PFSK-1 (cell line): ENCODE measurements around the gene NFIA.

ENCODE experiments used
- FOXP2 ChIP-seq: optimal IDR thresholded peaks from 2 replicates; pipeline ENCODE3; 2011; ENCODE audit warnings: borderline replicate concordance, control low read depth, inconsistent platforms; ENCODE audit not compliant: insufficient read depth; ENCODE audit errors: extremely low read length, extremely low read depth
- POLR2AphosphoS5 ChIP-seq: IDR thresholded peaks from 2 replicates; pipeline ENCODE4 v1.6.1; 2012; ENCODE audit warnings: low read depth, mild to moderate bottlenecking, control low read depth, low read length, moderate library complexity
- SIN3A ChIP-seq: IDR thresholded peaks from 2 replicates; pipeline ENCODE4 v1.6.1; 2012; ENCODE audit warnings: mild to moderate bottlenecking, low read length, moderate library complexity, borderline replicate concordance; ENCODE audit not compliant: insufficient read depth
- TAF1 ChIP-seq: IDR thresholded peaks from 2 replicates; pipeline ENCODE4 v1.6.1; 2012; ENCODE audit warnings: low read length, control low read depth, borderline replicate concordance; ENCODE audit not compliant: insufficient read depth
- TF ChIP-seq, protein P1 (sequence below), 2 experiments: IDR thresholded peaks; 2 replicates each; pipeline versions ENCODE4 v1.6.1 to v1.8.0; 2011 to 2012; ENCODE audit warnings: low read depth in 2 of 2, low read length in 2 of 2, control low read depth in 1 of 2, inconsistent platforms in 1 of 2, mild to moderate bottlenecking in 1 of 2, moderate library complexity in 1 of 2; ENCODE audit not compliant: insufficient read depth in 1 of 2

The NFIA gene

DNA sequence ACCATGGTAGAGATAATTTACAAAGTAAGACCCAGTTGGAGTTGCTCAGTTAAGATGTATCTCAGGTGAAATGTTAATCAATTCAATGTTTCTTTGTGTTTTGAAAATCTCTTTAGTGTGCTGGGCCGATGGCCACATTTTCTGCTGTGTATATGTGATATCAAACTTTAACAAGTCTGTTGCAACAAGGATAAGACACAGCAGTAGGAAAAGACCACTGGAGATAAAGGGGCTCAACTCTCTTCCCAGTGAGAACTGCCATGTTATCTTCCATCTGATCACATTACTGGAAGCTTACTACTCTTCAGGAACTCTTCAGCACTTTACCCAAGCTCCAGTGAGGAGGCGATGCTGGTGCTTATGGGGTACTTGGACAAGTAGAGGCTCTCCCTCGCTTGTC lies 227.7 kb downstream of the NFIA start:
- no peak for TF ChIP-seq TAF1
- no peak for TF ChIP-seq SIN3A
- TF ChIP-seq FOXP2: no peak
- TF ChIP-seq, protein P1, sequence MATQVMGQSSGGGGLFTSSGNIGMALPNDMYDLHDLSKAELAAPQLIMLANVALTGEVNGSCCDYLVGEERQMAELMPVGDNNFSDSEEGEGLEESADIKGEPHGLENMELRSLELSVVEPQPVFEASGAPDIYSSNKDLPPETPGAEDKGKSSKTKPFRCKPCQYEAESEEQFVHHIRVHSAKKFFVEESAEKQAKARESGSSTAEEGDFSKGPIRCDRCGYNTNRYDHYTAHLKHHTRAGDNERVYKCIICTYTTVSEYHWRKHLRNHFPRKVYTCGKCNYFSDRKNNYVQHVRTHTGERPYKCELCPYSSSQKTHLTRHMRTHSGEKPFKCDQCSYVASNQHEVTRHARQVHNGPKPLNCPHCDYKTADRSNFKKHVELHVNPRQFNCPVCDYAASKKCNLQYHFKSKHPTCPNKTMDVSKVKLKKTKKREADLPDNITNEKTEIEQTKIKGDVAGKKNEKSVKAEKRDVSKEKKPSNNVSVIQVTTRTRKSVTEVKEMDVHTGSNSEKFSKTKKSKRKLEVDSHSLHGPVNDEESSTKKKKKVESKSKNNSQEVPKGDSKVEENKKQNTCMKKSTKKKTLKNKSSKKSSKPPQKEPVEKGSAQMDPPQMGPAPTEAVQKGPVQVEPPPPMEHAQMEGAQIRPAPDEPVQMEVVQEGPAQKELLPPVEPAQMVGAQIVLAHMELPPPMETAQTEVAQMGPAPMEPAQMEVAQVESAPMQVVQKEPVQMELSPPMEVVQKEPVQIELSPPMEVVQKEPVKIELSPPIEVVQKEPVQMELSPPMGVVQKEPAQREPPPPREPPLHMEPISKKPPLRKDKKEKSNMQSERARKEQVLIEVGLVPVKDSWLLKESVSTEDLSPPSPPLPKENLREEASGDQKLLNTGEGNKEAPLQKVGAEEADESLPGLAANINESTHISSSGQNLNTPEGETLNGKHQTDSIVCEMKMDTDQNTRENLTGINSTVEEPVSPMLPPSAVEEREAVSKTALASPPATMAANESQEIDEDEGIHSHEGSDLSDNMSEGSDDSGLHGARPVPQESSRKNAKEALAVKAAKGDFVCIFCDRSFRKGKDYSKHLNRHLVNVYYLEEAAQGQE (IDR thresholded peaks at IDR 0.05; ENCODE audit: insufficient read depth in 1 of 2, low read depth in 2 of 2, low read length in 2 of 2): no peak
- no peak for TF ChIP-seq POLR2AphosphoS5

DNA sequence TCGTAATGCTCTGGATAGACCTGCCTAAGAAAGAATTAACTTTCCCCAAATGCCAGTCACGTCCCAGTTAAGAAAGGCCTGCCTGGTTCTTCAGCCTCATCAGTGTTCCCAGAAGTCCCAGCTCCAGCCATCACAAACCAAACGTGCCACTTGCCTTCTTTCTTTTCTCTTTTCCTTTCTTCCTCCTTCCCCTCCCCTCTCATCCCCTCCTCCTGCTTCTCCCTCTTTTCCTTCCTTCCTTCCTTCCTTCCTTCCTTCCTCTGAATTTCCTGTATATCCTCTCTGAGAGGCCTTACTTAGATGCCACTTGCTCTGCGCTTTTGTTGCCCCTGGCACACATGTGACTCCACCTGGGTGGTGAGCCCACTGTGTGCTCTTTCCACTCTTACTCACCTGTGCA lies 228.2 kb downstream of the NFIA start:
- no peak for TF ChIP-seq FOXP2
- TF ChIP-seq POLR2AphosphoS5: no peak
- no peak for TF ChIP-seq SIN3A
- TF ChIP-seq TAF1: no peak
- TF ChIP-seq, protein P1 (IDR thresholded peaks at IDR 0.05; ENCODE audit: insufficient read depth in 1 of 2, low read depth in 2 of 2, low read length in 2 of 2): no peak

DNA sequence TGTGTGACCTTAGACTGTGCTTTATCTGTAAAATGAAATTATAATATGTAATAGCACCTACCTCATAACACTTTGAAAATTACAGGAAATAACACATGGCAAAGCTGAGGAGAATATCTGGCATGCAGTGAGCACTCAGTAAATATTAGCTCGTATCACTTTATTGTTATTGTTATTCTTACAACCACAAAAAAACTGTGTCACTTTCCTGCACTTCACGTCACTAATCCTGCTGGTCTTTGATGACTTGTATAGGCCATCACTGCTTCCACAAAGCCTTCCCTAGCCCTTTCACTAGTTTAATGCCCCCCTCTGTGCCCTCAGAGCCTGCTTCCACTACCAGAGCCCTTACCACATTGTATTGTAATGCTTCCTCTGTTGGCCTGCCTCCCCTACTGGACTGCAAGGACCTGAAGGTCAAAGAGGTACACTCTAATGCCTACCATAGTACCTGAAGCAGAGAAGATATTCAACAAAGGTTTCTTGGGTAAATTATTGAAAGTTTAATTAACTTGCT lies 231.6 kb downstream of the NFIA start:
- no peak for TF ChIP-seq TAF1
- TF ChIP-seq FOXP2: no peak
- TF ChIP-seq, protein P1 (IDR thresholded peaks at IDR 0.05; ENCODE audit: insufficient read depth in 1 of 2, low read depth in 2 of 2, low read length in 2 of 2): no peak
- no peak for TF ChIP-seq SIN3A
- TF ChIP-seq POLR2AphosphoS5: no peak

DNA sequence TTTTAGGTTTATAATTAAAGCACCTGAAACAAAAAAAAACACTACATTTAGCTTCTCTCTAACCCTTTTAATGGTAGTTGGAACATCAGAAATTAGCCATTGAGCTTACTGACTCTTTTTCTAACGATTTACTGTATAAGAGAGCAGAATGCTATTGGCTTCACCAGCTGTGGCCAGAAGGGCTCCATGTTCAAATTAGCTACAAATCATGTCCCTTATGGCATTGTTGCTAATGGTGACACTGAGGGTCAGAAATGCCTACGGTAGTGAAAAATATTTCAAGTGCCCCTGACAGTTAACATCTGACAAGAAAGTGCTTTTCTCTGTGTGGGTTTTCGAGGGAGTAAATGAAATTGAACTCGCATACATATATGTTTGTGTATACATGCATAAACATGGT lies 232.7 kb downstream of the NFIA start:
- no peak for TF ChIP-seq SIN3A

DNA sequence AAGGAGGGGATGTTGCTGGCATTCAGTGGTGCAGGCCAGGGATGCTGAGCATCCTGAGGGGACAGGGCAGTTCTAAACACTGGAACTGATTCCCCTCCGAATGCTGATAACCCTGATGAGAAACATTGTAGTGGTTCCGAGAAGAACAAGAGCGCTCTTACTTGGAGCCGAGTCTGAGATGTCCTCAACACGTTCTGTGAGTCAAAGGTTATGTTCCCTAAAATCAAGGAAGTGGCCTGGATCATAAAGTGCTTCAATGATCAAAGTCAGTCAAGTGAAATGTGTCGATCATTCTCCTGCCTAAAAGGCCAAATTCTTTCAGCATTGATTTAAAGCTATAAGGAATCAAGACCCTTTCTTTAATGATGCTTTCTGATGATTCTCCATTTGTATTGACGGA lies 234.1 kb downstream of the NFIA start:
- no peak for TF ChIP-seq SIN3A
- TF ChIP-seq, protein P1 (IDR thresholded peaks at IDR 0.05; ENCODE audit: insufficient read depth in 1 of 2, low read depth in 2 of 2, low read length in 2 of 2): no peak
